NT2/D1 (cell line): ENCODE measurements around the gene DYNC1H1.

Source experiments
- YY1 ChIP-seq: IDR thresholded peaks from 2 replicates; pipeline ENCODE4 v1.6.1; 2011; ENCODE audit not compliant: insufficient read length, insufficient read depth
- ZNF274 ChIP-seq: IDR thresholded peaks from 2 replicates; pipeline ENCODE4 v1.6.1; 2011; ENCODE audit warnings: mild to moderate bottlenecking, low read depth, low read length

GRCh38 chr14:102078831-102079699 lies 114.7 kb downstream of the DYNC1H1 start:
- no peak for TF ChIP-seq YY1
- no peak for TF ChIP-seq ZNF274
